GM21423 (cell line): Measurements from ENCODE around the gene PCGF3.
"Not testable (repeated sequence)": the region's sequence is repeated elsewhere in the genome, so short reads cannot be mapped to it uniquely, and the experiment has no call there.

Experiments
- ATAC-seq: cut with Tn5 transposase; IDR thresholded peaks from one replicate; pipeline ENCODE4 v1.9.1; 2021; ENCODE audit warnings: mild to moderate bottlenecking, moderate library complexity; ENCODE audit not compliant: unreplicated experiment

Gene PCGF3

GRCh38 chr4:780255-780654, 74.6 kb downstream of the PCGF3 start:
- ATAC-seq = not testable (repeated sequence)

GRCh38 chr4:780716-781492, 75.3 kb downstream of the PCGF3 start:
- no peak for ATAC-seq

- peak; percentile 93 for ATAC-seq
Measured at GRCh38 chr4:781493-782216, 76.0 kb downstream of the PCGF3 start.

GRCh38 chr4:784401-785331, 79.0 kb downstream of the PCGF3 start:
- no peak for ATAC-seq

GRCh38 chr4:785332-786073, 79.9 kb downstream of the PCGF3 start:
- ATAC-seq = no peak

GRCh38 chr4:786074-786741, 80.6 kb downstream of the PCGF3 start:
- no peak for ATAC-seq

- no peak for ATAC-seq
Measured at GRCh38 chr4:786861-787300, 81.2 kb downstream of the PCGF3 start.

- no peak for ATAC-seq
Measured at GRCh38 chr4:787561-787981, 81.9 kb downstream of the PCGF3 start.

GRCh38 chr4:788006-788635, 82.5 kb downstream of the PCGF3 start:
- no peak for ATAC-seq

- no peak for ATAC-seq
Measured at GRCh38 chr4:788636-789297, 83.1 kb downstream of the PCGF3 start.

- no peak for ATAC-seq
Measured at GRCh38 chr4:789571-790465, 84.2 kb downstream of the PCGF3 start.

- ATAC-seq = no peak
Measured at GRCh38 chr4:790466-790820, 84.8 kb downstream of the PCGF3 start.

- ATAC-seq = no peak
Measured at GRCh38 chr4:791252-791897, 85.7 kb downstream of the PCGF3 start.

- ATAC-seq = no peak
Measured at GRCh38 chr4:791898-792625, 86.4 kb downstream of the PCGF3 start.

GRCh38 chr4:792626-793092, 87.0 kb downstream of the PCGF3 start:
- ATAC-seq = no peak

- ATAC-seq = no peak
Measured at GRCh38 chr4:793093-793861, 87.6 kb downstream of the PCGF3 start.
